ENCODE data around the gene LRRC8B. TPM values are rescaled to one million over a fixed set of nuclear protein-coding genes. Genes with fewer than 3 reads are reported as not detected.

Gene LRRC8B
- total and polyA plus RNA-seq, 2 of the 13 experiments (the other 11 are each of a cell fraction or from before 2014, with no cell fraction given), result 4.9 to 7.6 TPM

DNA sequence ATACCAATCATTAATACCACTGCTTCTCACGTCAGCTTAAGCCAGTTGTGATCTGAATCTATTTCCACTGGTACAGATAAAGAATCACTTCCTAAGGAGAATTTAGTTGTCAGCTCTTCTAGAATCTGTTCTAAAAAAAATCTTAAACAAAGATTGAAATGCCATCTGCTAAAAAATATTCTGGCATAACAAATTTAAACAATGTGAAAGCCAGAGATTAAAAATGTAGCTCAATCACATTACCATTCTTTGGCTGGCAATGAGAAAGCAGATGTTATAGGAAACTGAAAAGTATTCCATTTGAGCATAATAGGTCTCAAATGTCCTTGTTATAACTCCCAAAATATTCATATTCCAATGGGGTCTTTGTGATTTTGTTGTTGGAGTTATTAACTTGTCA is 21.7 kb upstream of the LRRC8B start:
- FAIRE-seq (no peak), DNase-seq (ENCODE audit: low spot score) (no peak), ATAC-seq (no peak)
- no peak overlapping the region for H3K4me2 ChIP-seq (ENCODE audit: low read depth, low read length)
- no peaks in the 10 kb centered on the region for H3K4me1 ChIP-seq (ENCODE audit: insufficient read depth, low read length)
- CTCF ChIA-PET (ENCODE audit: low intra/inter-chr PET ratio, low total read pairs), result no interaction called here
- no peak overlapping the region for H3K4me3 ChIP-seq (replicated peaks in 1 of 3; ENCODE audit: insufficient read depth in 1 of 3, low read depth in 2 of 3, low read length in 3 of 3)
- POLR2A ChIA-PET, result no interaction called here
- no peak overlapping the region for H2AFZ ChIP-seq (ENCODE audit: low read length)
- intact Hi-C loops (cut with micrococcal nuclease; ENCODE audit: unreplicated experiment) (no loop called here), in situ Hi-C loops (cut with HindIII; ENCODE audit: extremely low pct_ligation_motif_present, low pct_unique_long_range_greater_than_20kb) (no loop called here)
- no peaks in the 10 kb centered on the region for H3K36me3 ChIP-seq (replicated peaks in 1 of 2; ENCODE audit: control insufficient read depth in 1 of 2, insufficient read depth in 2 of 2, low read length in 2 of 2)
- peaks cover 0 to 8% of the 10 kb centered on the region in 2 experiments; a peak in 2 of 5 replicates for H3K27me3 ChIP-seq (ENCODE audit: control insufficient read depth in 1 of 2, insufficient read depth in 2 of 2, low read length in 2 of 2)
- H4K20me1 ChIP-seq (ENCODE audit: insufficient read depth, low read length), result no peaks in the 10 kb centered on the region
- 10% methylated on average over 1 of the region's 1 CpG for WGBS (ENCODE audit: low lambda C conversion rate)
- no peaks in the 10 kb centered on the region for H3K9me3 ChIP-seq (ENCODE audit: low read length)
- H3K9ac ChIP-seq (ENCODE audit: insufficient read depth, low read depth, low read length), result no peak overlapping the region
- no peak overlapping the region for H3K27ac ChIP-seq (ENCODE audit: extremely low read length, insufficient read depth, low read length)
- no TSS peak for BruUV-seq (replicated peaks)
- TF ChIP-seq MTA1 (CRISPR knock-in tag; IDR thresholded peaks at IDR 0.05; ENCODE audit: borderline replicate concordance) (no peak), KAT8 (CRISPR knock-in tag; IDR thresholded peaks at IDR 0.05) (no peak), ZNF530 (CRISPR knock-in tag; IDR thresholded peaks at IDR 0.05; ENCODE audit: low read depth) (no peak), HMGA1 (CRISPR knock-in tag; conservative IDR thresholded peaks at IDR 0.05) (no peak), DMAP1 (CRISPR knock-in tag; IDR thresholded peaks at IDR 0.05) (no peak), MAFG (CRISPR knock-in tag; IDR thresholded peaks at IDR 0.05) (no peak), PHF5A (CRISPR knock-in tag; IDR thresholded peaks at IDR 0.05; ENCODE audit: low read depth, unreplicated experiment) (no peak), MZF1 (CRISPR knock-in tag; IDR thresholded peaks at IDR 0.05; ENCODE audit: borderline replicate concordance) (no peak), ATRX (CRISPR knock-in tag; IDR thresholded peaks at IDR 0.05; ENCODE audit: borderline replicate concordance) (no peak), ZNF549 (CRISPR knock-in tag; IDR thresholded peaks at IDR 0.05) (no peak), BCL6 (CRISPR knock-in tag; IDR thresholded peaks at IDR 0.05) (no peak), ZNF205 (CRISPR knock-in tag; IDR thresholded peaks at IDR 0.05) (no peak), ZNF33B (CRISPR knock-in tag; IDR thresholded peaks at IDR 0.05) (no peak), MAZ (IDR thresholded peaks at IDR 0.05; ENCODE audit: borderline replicate concordance, low read depth, low read length) (no peak), MAZ (CRISPR knock-in tag; IDR thresholded peaks at IDR 0.05; ENCODE audit: low read depth) (no peak)
- TF ChIP-seq, protein P1, sequence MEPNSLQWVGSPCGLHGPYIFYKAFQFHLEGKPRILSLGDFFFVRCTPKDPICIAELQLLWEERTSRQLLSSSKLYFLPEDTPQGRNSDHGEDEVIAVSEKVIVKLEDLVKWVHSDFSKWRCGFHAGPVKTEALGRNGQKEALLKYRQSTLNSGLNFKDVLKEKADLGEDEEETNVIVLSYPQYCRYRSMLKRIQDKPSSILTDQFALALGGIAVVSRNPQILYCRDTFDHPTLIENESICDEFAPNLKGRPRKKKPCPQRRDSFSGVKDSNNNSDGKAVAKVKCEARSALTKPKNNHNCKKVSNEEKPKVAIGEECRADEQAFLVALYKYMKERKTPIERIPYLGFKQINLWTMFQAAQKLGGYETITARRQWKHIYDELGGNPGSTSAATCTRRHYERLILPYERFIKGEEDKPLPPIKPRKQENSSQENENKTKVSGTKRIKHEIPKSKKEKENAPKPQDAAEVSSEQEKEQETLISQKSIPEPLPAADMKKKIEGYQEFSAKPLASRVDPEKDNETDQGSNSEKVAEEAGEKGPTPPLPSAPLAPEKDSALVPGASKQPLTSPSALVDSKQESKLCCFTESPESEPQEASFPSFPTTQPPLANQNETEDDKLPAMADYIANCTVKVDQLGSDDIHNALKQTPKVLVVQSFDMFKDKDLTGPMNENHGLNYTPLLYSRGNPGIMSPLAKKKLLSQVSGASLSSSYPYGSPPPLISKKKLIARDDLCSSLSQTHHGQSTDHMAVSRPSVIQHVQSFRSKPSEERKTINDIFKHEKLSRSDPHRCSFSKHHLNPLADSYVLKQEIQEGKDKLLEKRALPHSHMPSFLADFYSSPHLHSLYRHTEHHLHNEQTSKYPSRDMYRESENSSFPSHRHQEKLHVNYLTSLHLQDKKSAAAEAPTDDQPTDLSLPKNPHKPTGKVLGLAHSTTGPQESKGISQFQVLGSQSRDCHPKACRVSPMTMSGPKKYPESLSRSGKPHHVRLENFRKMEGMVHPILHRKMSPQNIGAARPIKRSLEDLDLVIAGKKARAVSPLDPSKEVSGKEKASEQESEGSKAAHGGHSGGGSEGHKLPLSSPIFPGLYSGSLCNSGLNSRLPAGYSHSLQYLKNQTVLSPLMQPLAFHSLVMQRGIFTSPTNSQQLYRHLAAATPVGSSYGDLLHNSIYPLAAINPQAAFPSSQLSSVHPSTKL (CRISPR knock-in tag; IDR thresholded peaks at IDR 0.05), result no peak
- TF ChIP-seq, protein P2, sequence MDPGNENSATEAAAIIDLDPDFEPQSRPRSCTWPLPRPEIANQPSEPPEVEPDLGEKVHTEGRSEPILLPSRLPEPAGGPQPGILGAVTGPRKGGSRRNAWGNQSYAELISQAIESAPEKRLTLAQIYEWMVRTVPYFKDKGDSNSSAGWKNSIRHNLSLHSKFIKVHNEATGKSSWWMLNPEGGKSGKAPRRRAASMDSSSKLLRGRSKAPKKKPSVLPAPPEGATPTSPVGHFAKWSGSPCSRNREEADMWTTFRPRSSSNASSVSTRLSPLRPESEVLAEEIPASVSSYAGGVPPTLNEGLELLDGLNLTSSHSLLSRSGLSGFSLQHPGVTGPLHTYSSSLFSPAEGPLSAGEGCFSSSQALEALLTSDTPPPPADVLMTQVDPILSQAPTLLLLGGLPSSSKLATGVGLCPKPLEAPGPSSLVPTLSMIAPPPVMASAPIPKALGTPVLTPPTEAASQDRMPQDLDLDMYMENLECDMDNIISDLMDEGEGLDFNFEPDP (CRISPR knock-in tag; conservative IDR thresholded peaks at IDR 0.05), result no peak
- TF ChIP-seq, protein P3, sequence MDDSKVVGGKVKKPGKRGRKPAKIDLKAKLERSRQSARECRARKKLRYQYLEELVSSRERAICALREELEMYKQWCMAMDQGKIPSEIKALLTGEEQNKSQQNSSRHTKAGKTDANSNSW (CRISPR knock-in tag; IDR thresholded peaks at IDR 0.05; ENCODE audit: borderline replicate concordance), result no peak
- TF ChIP-seq, protein P4, sequence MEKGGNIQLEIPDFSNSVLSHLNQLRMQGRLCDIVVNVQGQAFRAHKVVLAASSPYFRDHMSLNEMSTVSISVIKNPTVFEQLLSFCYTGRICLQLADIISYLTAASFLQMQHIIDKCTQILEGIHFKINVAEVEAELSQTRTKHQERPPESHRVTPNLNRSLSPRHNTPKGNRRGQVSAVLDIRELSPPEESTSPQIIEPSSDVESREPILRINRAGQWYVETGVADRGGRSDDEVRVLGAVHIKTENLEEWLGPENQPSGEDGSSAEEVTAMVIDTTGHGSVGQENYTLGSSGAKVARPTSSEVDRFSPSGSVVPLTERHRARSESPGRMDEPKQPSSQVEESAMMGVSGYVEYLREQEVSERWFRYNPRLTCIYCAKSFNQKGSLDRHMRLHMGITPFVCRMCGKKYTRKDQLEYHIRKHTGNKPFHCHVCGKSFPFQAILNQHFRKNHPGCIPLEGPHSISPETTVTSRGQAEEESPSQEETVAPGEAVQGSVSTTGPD (CRISPR knock-in tag; IDR thresholded peaks at IDR 0.05), result no peak
- H3K79me2 ChIP-seq (ENCODE audit: insufficient read depth, low read length), result no peaks in the 10 kb centered on the region
